ENCODE results near the gene TMEM225B. TPM values are rescaled to one million over a fixed set of nuclear protein-coding genes. Genes with fewer than 3 reads are reported as not detected.

TMEM225B gene
- total RNA-seq, 1 donor from 2014 or later = 0.52 TPM

DNA sequence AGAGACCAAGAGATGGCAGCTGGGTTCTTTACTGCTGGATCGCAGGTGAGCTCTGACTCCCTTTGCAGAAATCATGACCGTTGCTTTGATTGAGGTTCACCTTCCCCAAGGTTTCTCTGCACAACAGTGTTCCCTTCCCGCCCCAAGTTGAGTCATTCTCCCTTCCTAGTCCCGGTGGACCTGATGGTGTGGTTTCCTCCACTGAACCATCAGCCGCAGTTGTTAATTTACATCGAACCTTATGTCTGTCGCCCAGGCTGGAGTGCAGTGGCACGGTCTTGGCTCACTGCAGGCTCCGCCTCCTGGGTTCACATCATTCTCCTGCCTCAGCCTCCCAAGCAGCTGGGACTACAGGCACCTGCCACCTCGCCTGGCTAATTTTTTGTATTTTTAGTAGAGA, 24.5 kb downstream of the TMEM225B start:
- no peak overlapping the region for H3K4me3 ChIP-seq (ENCODE audit: low read length in 3 of 3)
- H3K27me3 ChIP-seq (ENCODE audit: control insufficient read depth in 3 of 3, insufficient read depth in 3 of 3, low read length in 3 of 3) = no peaks in the 10 kb centered on the region
- peaks cover 4 to 6% (median 6%) of the 10 kb centered on the region in 3 donors for H3K4me1 ChIP-seq (ENCODE audit: control insufficient read depth in 3 of 3, insufficient read depth in 3 of 3, low read length in 3 of 3)
- no peak overlapping the region for H3K27ac ChIP-seq (ENCODE audit: low read depth, low read length)
- no peaks in the 10 kb centered on the region for H3K9me3 ChIP-seq (ENCODE audit: control insufficient read depth in 3 of 3, low read length in 3 of 3)
- no peak overlapping the region for H3K9ac ChIP-seq (ENCODE audit: low read depth in 1 of 3, low read length in 3 of 3)
- peaks cover 73 to 93% (median 88%) of the 10 kb centered on the region in 3 donors for H3K36me3 ChIP-seq (ENCODE audit: control insufficient read depth in 3 of 3, insufficient read depth in 3 of 3, low read length in 3 of 3)

DNA sequence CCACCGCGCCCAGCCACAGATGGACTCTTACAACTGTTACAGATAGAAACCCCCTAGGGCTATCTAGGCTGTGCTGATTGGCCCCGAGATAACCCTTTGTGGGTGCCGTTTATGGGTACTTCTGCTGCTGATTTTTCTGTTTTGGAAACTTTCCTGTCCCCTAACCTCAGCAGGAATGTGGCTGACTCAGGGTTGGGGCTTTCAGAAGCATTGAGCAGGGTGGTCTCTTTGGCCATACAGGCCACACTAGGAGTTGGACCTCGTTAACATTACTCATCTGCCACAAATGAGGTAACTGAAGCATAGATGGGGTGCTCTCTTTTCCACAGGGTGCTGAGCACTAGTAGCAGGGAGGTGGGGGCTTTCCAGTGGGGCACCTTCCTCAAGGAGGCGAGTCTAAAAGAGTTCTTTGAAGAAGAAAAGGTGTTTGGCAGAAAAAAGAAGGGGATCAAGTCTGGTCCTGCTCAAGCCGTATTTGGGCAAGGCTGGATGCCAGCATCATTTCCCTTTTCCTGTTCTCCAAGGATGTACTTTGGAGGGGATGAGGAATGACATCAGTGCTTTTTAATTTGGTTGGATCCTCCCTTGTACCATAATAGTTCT, 25.1 kb downstream of the TMEM225B start:
- no peaks in the 10 kb centered on the region for H3K27me3 ChIP-seq (ENCODE audit: control insufficient read depth in 3 of 3, insufficient read depth in 3 of 3, low read length in 3 of 3)
- no peak overlapping the region for H3K9ac ChIP-seq (ENCODE audit: low read depth in 1 of 3, low read length in 3 of 3)
- no peaks in the 10 kb centered on the region for H3K9me3 ChIP-seq (ENCODE audit: control insufficient read depth in 3 of 3, low read length in 3 of 3)
- H3K4me3 ChIP-seq (ENCODE audit: low read length in 3 of 3) = no peak overlapping the region
- peaks cover 73 to 96% (median 90%) of the 10 kb centered on the region in 3 donors for H3K36me3 ChIP-seq (ENCODE audit: control insufficient read depth in 3 of 3, insufficient read depth in 3 of 3, low read length in 3 of 3)
- H3K4me1 ChIP-seq (ENCODE audit: control insufficient read depth in 3 of 3, insufficient read depth in 3 of 3, low read length in 3 of 3) = peaks cover 0 to under 1% (median 0%) of the 10 kb centered on the region in 3 donors
- H3K27ac ChIP-seq (ENCODE audit: low read depth, low read length) = no peak overlapping the region

DNA sequence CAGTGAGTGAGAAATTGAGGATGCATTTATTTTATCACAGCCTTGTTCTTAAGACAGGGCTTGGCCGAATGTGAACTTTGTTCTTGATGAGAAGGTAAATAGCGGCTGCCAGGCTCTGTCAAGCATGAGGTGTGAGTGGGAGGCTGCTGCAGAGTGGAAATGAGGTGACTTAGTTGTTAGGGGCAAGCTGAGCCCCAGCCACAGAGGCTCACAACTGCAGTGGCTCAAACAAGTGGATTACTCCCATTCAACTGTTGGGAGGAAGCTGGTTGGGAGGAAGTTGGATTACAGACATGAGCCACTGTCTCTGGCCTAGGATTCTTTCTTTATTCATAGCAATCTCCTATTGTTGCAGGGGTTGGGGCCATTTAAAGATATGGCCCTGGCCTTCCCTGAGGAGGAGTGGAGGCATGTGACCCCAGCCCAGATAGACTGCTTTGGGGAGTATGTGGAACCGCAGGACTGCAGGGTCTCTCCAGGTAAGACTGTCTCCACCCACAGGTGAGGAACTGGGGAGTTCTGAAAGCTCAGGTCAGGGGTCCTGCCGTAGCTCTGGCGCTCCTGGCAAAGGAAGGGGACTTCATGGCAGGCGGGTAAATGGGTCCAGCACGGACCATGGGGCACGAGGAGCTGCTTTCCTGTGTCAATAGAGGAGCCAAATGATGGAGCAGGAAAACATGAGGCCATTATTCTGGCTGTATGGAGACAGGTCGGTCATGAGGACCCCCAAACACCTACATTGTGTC, 25.8 kb downstream of the TMEM225B start:
- H3K4me3 ChIP-seq (ENCODE audit: low read length in 3 of 3) = no peak overlapping the region
- no peaks in the 10 kb centered on the region for H3K9me3 ChIP-seq (ENCODE audit: control insufficient read depth in 3 of 3, low read length in 3 of 3)
- no peaks in the 10 kb centered on the region for H3K27me3 ChIP-seq (ENCODE audit: control insufficient read depth in 3 of 3, insufficient read depth in 3 of 3, low read length in 3 of 3)
- H3K27ac ChIP-seq (ENCODE audit: low read depth, low read length) = no peak overlapping the region
- H3K36me3 ChIP-seq (ENCODE audit: control insufficient read depth in 3 of 3, insufficient read depth in 3 of 3, low read length in 3 of 3) = peaks cover 75 to 97% (median 92%) of the 10 kb centered on the region in 3 donors
- no peak overlapping the region for H3K9ac ChIP-seq (ENCODE audit: low read depth in 1 of 3, low read length in 3 of 3)
- no peaks in the 10 kb centered on the region for H3K4me1 ChIP-seq (ENCODE audit: control insufficient read depth in 3 of 3, insufficient read depth in 3 of 3, low read length in 3 of 3)

DNA sequence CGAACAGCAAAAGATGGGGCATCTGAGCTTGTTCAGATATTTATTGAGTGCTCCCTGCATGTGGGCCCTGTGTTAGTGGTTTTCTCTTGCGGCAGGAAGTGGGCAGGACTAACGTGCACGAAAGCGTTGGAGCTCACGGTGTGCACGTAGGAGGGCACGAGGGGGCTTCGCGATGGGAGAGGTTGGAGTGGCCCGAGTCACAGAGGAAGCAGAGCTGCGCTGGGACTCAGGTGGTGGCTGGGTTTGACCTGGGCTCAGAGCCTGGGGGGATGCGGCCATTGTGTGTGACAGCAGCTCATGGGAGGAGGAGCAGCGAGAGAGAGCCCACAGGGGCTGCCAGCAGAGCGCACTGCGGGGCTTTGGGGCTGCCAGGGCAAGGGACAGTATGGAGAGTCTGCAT, 26.4 kb downstream of the TMEM225B start:
- no peaks in the 10 kb centered on the region for H3K9me3 ChIP-seq (ENCODE audit: control insufficient read depth in 3 of 3, low read length in 3 of 3)
- H3K9ac ChIP-seq (ENCODE audit: low read depth in 1 of 3, low read length in 3 of 3) = no peak overlapping the region
- H3K27me3 ChIP-seq (ENCODE audit: control insufficient read depth in 3 of 3, insufficient read depth in 3 of 3, low read length in 3 of 3) = no peaks in the 10 kb centered on the region
- H3K36me3 ChIP-seq (ENCODE audit: control insufficient read depth in 3 of 3, insufficient read depth in 3 of 3, low read length in 3 of 3) = peaks cover 77 to 97% (median 93%) of the 10 kb centered on the region in 3 donors
- H3K4me3 ChIP-seq (ENCODE audit: low read length in 3 of 3) = no peak overlapping the region
- H3K27ac ChIP-seq (ENCODE audit: low read depth, low read length) = no peak overlapping the region
- H3K4me1 ChIP-seq (ENCODE audit: control insufficient read depth in 3 of 3, insufficient read depth in 3 of 3, low read length in 3 of 3) = no peaks in the 10 kb centered on the region

DNA sequence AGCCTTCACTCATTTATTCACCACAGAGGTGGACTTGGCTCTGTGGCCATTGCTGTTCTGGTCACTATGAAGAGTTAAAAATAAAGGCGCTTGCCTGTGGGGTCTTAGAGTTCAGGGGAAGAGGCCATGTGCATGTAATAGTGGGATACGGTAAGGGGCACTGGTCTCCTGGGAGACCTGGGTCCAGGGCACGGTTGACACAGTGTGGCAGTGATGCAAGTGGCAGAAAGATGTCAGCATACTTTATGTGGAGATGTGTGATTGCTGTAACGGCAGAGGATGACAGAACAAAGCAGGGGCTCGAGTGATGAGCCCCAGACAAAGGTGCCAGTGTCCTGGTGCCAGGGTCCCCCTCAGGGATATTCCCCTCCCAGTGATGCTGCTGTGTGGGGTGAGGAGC, 27.3 kb downstream of the TMEM225B start:
- Histone ChIP-seq H3K27me3 (ENCODE audit: control insufficient read depth in 3 of 3, insufficient read depth in 3 of 3, low read length in 3 of 3) (no peaks in the 10 kb centered on the region), H3K9me3 (ENCODE audit: control insufficient read depth in 3 of 3, low read length in 3 of 3) (no peaks in the 10 kb centered on the region), H3K27ac (ENCODE audit: low read depth, low read length) (no peak overlapping the region), H3K4me1 (ENCODE audit: control insufficient read depth in 3 of 3, insufficient read depth in 3 of 3, low read length in 3 of 3) (no peaks in the 10 kb centered on the region), H3K9ac (ENCODE audit: low read depth in 1 of 3, low read length in 3 of 3) (no peak overlapping the region), H3K36me3 (ENCODE audit: control insufficient read depth in 3 of 3, insufficient read depth in 3 of 3, low read length in 3 of 3) (peaks cover 77 to 97% (median 93%) of the 10 kb centered on the region in 3 donors), H3K4me3 (ENCODE audit: low read length in 3 of 3) (no peak overlapping the region)

DNA sequence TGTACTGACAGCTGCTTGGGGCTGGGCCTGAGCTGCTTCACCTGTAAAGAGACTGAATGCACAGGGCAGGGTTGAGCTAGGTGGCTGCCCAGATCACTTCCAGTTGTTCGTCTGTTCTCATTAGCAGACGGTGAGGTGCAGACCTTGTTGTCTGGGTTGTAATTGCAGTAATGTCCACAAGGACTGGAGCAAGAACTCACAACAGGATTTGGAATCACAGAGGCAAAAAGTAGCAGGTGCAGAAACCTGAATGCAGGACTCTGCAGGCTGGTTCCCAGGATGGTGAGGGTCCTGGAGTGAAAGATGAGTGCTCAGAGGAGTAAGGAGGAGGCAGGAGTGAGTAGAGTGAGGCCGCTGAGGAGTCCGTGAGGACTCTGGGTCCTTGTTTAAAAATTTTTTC, 27.9 kb downstream of the TMEM225B start:
- Histone ChIP-seq H3K9me3 (ENCODE audit: control insufficient read depth in 3 of 3, low read length in 3 of 3) (no peaks in the 10 kb centered on the region), H3K27ac (ENCODE audit: low read depth, low read length) (no peak overlapping the region), H3K4me1 (ENCODE audit: control insufficient read depth in 3 of 3, insufficient read depth in 3 of 3, low read length in 3 of 3) (no peaks in the 10 kb centered on the region), H3K9ac (ENCODE audit: low read depth in 1 of 3, low read length in 3 of 3) (no peak overlapping the region), H3K27me3 (ENCODE audit: control insufficient read depth in 3 of 3, insufficient read depth in 3 of 3, low read length in 3 of 3) (no peaks in the 10 kb centered on the region), H3K36me3 (ENCODE audit: control insufficient read depth in 3 of 3, insufficient read depth in 3 of 3, low read length in 3 of 3) (peaks cover 76 to 97% (median 92%) of the 10 kb centered on the region in 3 donors), H3K4me3 (ENCODE audit: low read length in 3 of 3) (no peak overlapping the region)

DNA sequence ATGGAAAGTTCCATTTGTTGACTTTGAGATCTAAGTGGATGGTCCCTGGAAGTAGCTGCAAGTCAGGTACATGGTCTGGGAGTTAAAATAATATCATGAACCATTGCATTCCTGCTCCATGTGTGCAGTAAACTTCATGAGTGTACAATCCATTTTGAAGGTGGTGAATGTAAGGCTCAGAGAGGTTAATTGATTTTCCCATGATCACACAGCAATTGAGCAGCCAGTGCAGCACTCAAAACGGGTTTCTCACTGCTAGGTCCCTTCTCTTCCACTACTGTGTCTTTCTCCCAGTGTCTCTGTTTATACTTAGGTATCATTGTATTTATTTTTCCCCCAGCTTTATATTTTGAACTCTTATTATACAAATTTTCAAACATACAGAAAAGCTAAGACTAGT, 28.6 kb downstream of the TMEM225B start:
- Histone ChIP-seq H3K27me3 (ENCODE audit: control insufficient read depth in 3 of 3, insufficient read depth in 3 of 3, low read length in 3 of 3) (no peaks in the 10 kb centered on the region), H3K4me1 (ENCODE audit: control insufficient read depth in 3 of 3, insufficient read depth in 3 of 3, low read length in 3 of 3) (peaks cover 1 to 6% (median 2%) of the 10 kb centered on the region in 3 donors), H3K4me3 (ENCODE audit: low read length in 3 of 3) (no peak overlapping the region), H3K9ac (ENCODE audit: low read depth in 1 of 3, low read length in 3 of 3) (no peak overlapping the region), H3K36me3 (ENCODE audit: control insufficient read depth in 3 of 3, insufficient read depth in 3 of 3, low read length in 3 of 3) (peaks cover 70 to 94% (median 87%) of the 10 kb centered on the region in 3 donors), H3K27ac (ENCODE audit: low read depth, low read length) (no peak overlapping the region), H3K9me3 (ENCODE audit: control insufficient read depth in 3 of 3, low read length in 3 of 3) (no peaks in the 10 kb centered on the region)

DNA sequence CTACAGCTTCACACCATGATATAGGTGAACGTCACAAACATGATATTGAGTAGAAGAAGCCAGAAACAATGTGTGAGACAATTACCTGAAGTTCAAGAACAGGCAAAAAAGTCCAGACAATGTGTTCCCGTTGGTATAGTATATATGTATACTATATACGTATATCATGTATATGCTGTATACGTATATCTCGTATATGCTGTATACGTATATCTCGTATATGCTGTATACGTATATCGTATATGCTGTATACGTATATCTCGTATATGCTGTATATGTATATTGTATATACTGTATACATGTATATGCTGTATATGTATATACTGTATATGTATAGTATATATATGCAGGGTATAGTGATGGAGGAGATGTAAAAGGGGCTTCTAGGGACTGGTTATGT, 29.4 kb downstream of the TMEM225B start:
- Histone ChIP-seq H3K9ac (ENCODE audit: low read depth in 1 of 3, low read length in 3 of 3) (no peak overlapping the region), H3K9me3 (ENCODE audit: control insufficient read depth in 3 of 3, low read length in 3 of 3) (no peaks in the 10 kb centered on the region), H3K4me3 (ENCODE audit: low read length in 3 of 3) (no peak overlapping the region), H3K27ac (ENCODE audit: low read depth, low read length) (no peak overlapping the region), H3K36me3 (ENCODE audit: control insufficient read depth in 3 of 3, insufficient read depth in 3 of 3, low read length in 3 of 3) (peaks cover 64 to 85% (median 79%) of the 10 kb centered on the region in 3 donors), H3K4me1 (ENCODE audit: control insufficient read depth in 3 of 3, insufficient read depth in 3 of 3, low read length in 3 of 3) (peaks cover 5 to 9% (median 5%) of the 10 kb centered on the region in 3 donors), H3K27me3 (ENCODE audit: control insufficient read depth in 3 of 3, insufficient read depth in 3 of 3, low read length in 3 of 3) (no peaks in the 10 kb centered on the region)

DNA sequence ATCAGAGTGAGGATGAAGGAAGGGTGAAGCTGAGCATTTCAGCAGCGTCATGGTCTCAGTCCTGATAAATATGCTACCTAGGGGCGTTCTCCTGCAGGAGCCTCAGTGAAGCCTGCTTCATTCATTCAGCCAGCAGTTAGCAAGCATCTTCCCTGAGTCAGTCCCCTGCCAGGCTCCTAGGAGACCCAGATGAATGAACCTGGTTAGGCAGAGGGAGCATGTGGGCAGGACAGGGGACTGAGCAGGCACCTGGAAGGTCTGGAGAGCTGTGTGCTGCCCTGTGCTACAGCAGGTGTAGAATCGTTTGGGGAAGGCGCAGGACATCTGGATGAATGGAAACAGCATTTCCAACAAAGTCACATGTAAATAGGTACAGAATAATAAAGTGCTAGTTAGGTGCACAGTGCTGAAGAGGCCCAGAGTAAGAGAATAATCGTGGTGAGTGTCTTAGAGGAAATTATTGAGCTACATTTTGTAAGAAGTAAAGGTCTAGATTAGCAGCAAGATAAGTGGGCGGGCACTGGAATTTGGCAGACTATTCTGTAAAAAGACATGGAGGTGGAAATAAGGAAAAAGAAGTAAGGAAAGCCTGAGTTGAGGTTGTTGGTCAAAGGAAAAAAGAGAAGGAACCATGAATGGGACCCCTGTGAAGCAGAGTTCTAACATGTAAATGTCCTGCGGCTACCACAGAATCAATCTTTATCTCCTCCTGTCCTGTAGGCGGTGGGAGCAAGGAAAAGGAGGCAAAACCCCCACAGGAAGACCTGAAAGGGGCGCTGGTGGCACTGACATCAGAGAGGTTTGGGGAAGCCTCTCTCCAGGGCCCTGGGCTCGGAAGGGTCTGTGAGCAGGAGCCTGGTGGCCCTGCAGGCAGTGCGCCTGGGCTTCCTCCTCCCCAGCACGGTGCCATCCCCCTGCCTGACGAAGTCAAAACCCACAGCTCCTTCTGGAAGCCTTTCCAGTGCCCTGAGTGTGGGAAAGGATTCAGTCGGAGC, 30.7 kb downstream of the TMEM225B start:
- H3K27me3 ChIP-seq (ENCODE audit: control insufficient read depth in 3 of 3, insufficient read depth in 3 of 3, low read length in 3 of 3) = no peaks in the 10 kb centered on the region
- H3K4me3 ChIP-seq (ENCODE audit: low read length in 3 of 3) = no peak overlapping the region
- no peak overlapping the region for H3K27ac ChIP-seq (ENCODE audit: low read depth, low read length)
- peaks cover 5 to 9% (median 5%) of the 10 kb centered on the region in 3 donors for H3K4me1 ChIP-seq (ENCODE audit: control insufficient read depth in 3 of 3, insufficient read depth in 3 of 3, low read length in 3 of 3)
- no peaks in the 10 kb centered on the region for H3K9me3 ChIP-seq (ENCODE audit: control insufficient read depth in 3 of 3, low read length in 3 of 3)
- no peak overlapping the region for H3K9ac ChIP-seq (ENCODE audit: low read depth in 1 of 3, low read length in 3 of 3)
- H3K36me3 ChIP-seq (ENCODE audit: control insufficient read depth in 3 of 3, insufficient read depth in 3 of 3, low read length in 3 of 3) = peaks cover 55 to 73% (median 69%) of the 10 kb centered on the region in 3 donors
